Measurements from ENCODE around the gene TMEM121B.

DNA sequence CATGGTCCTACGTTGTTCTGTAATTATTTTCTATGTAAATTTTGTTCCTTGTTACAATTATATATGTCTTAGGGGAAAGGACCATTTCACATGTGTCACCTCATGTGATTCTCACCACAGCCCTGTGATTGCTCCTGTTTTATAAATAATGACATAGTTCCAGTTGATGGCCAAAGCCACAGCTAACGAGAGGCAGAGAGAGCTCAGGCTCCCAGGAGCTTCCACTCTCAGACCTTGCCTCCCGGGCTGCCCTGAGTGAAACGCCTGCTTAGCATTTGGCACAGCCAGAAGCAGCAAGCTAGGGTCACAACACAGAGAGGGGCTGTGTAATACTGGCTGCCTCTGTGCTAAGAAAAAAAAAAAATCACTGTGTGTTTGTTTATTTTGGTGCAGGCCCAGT lies 5.9 kb downstream of the TMEM121B start:
- no peak for TF ChIP-seq EZH2 (IDR thresholded peaks at IDR 0.05; ENCODE audit: borderline replicate concordance, insufficient read depth, low read depth, low read length, poor library complexity, severe bottlenecking)
- TF ChIP-seq, protein P1, sequence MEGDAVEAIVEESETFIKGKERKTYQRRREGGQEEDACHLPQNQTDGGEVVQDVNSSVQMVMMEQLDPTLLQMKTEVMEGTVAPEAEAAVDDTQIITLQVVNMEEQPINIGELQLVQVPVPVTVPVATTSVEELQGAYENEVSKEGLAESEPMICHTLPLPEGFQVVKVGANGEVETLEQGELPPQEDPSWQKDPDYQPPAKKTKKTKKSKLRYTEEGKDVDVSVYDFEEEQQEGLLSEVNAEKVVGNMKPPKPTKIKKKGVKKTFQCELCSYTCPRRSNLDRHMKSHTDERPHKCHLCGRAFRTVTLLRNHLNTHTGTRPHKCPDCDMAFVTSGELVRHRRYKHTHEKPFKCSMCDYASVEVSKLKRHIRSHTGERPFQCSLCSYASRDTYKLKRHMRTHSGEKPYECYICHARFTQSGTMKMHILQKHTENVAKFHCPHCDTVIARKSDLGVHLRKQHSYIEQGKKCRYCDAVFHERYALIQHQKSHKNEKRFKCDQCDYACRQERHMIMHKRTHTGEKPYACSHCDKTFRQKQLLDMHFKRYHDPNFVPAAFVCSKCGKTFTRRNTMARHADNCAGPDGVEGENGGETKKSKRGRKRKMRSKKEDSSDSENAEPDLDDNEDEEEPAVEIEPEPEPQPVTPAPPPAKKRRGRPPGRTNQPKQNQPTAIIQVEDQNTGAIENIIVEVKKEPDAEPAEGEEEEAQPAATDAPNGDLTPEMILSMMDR (IDR thresholded peaks at IDR 0.05), result no peak
